Brain microvascular endothelial cell (primary cell): ENCODE data around the gene IMP3.

Experiments
- DNase-seq: peaks from one replicate; pipeline ENCODE4 v3.0.0-alpha.2; 2020
- H3K27ac ChIP-seq: fragments of 250-450 bp; sonication (Bioruptor Pico); 2 replicates; pipeline ENCODE4 v1.5.1; 2020; ENCODE audit warnings: mild to moderate bottlenecking, moderate library complexity
- H3K27me3 ChIP-seq: fragments of 250-450 bp; sonication (Bioruptor Pico); replicated peaks from 2 replicates; pipeline ENCODE4 v1.5.1; 2020; ENCODE audit warnings: mild to moderate bottlenecking
- H3K36me3 ChIP-seq: fragments of 250-450 bp; sonication (Bioruptor Pico); replicated peaks from 2 replicates; pipeline ENCODE4 v1.5.1; 2020; ENCODE audit warnings: mild to moderate bottlenecking
- H3K4me3 ChIP-seq: 2 replicates; pipeline ENCODE4 v1.5.1; 2011; ENCODE audit warnings: low read depth, mild to moderate bottlenecking, control low read depth, low read length, moderate library complexity
- in situ Hi-C: cut with HindIII; loops from 2 replicates; pipeline ENCODE4 v1.10.0; 2017; ENCODE audit warnings: low sequenced_read_pairs, low pct_ligation_motif_present
- TF ChIP-seq, protein P1 (sequence below): IDR thresholded peaks from 2 replicates; pipeline ENCODE4 v1.5.1; 2011; ENCODE audit warnings: low read depth, mild to moderate bottlenecking, moderate library complexity, low read length, control low read depth, inconsistent platforms; ENCODE audit errors: missing control alignments

The IMP3 gene

DNA sequence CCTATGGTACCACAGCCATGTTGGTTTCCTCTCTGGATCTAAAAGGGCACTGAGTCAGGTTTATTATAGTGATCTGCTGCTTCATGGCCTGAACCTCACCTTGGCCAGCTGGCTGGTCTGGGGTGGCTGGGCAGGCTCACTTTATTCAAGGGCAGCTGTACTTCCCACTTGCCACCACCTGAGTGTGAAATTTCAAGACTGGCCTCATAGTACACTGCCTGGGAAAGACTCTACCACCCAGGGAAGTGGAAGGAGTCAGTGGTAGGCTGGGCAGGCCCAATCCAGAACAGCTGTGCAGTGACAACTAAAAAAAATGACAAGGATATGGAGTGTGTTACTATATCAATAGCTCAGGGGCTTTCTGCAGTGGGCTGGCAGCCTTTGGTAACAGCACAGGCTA, 23.3 kb downstream of the IMP3 start:
- Histone ChIP-seq H3K27ac (no peak overlapping the region), H3K4me3 (no peak overlapping the region), H3K36me3 (peaks cover 60% of the 10 kb centered on the region), H3K27me3 (no peaks in the 10 kb centered on the region)
- in situ Hi-C loops, result no loop called here
- TF ChIP-seq, protein P1, sequence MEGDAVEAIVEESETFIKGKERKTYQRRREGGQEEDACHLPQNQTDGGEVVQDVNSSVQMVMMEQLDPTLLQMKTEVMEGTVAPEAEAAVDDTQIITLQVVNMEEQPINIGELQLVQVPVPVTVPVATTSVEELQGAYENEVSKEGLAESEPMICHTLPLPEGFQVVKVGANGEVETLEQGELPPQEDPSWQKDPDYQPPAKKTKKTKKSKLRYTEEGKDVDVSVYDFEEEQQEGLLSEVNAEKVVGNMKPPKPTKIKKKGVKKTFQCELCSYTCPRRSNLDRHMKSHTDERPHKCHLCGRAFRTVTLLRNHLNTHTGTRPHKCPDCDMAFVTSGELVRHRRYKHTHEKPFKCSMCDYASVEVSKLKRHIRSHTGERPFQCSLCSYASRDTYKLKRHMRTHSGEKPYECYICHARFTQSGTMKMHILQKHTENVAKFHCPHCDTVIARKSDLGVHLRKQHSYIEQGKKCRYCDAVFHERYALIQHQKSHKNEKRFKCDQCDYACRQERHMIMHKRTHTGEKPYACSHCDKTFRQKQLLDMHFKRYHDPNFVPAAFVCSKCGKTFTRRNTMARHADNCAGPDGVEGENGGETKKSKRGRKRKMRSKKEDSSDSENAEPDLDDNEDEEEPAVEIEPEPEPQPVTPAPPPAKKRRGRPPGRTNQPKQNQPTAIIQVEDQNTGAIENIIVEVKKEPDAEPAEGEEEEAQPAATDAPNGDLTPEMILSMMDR, result no peak
- DNase-seq, result no peak

DNA sequence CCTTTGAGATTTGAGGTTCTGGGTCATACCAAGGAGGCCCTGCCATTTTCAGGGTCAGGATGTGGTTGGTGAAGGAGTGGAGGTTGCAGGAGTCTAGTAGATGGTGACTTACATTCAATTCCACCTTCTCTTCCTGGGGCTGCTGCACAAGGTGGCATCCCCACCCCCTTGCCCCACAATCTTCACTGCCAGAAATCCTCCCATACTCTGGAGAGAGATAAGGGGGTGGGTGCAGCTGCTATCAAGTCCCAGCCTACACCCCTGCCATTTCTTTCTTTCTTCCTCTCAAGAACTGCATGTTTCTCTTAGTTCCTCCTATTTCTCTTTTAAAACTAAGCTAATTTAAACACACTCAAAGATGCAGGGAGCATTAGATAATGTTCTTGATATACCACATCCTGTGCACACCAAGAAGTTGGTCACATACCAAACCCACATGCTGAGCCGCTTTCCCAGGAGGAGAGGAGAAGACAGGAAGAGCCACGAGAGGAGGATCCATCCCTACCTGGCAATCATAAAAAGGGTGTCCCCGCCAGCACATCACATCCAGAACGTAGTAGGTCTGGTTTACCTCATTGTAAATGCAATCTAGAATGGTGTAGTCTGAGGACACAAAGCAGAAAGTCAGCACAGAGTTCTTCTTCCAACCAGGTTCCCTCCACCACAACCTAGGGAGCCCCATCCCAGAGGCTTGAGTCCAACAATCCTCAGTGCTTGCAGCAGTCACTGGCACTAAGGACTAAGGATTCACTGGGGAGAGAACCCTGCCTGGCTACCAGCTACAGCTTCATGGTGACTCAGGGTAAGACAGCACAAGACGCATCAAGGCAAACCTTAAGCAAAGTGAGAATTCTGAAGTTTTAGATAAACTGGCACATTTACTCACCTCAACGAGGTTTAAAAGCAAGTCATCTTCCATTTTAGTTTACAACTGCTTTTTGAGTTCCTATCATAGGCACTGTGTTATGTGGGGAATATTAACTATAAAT, 33.0 kb downstream of the IMP3 start:
- in situ Hi-C loops, result no loop called here
- Histone ChIP-seq H3K27me3 (no peaks in the 10 kb centered on the region), H3K27ac (no peak overlapping the region), H3K36me3 (peaks cover 43% of the 10 kb centered on the region), H3K4me3 (no peak overlapping the region)
- TF ChIP-seq, protein P1, result no peak
- DNase-seq, result peak; percentile 29

DNA sequence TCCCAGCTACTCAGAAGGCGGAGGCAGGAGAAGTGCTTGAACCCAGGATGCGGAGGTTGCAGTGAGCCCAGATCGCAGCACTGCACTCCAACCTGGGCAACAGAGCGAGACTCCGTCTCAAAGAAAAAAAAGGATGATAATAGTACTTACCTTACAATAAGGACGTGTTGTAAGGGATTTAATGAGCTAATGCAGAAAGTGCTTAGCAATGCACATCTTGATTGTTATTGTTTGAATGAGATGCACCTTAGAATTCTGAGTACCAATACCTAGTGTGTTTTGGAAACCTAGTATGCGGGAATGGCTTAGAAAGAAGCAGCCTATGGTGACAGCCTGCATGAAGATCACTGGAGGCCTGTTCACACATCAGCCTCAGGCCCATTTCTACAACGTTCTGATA, 34.0 kb downstream of the IMP3 start:
- DNase-seq, result no peak
- Histone ChIP-seq H3K4me3 (no peak overlapping the region), H3K27me3 (no peaks in the 10 kb centered on the region), H3K27ac (no peak overlapping the region), H3K36me3 (peaks cover 49% of the 10 kb centered on the region)
- in situ Hi-C loops, result no loop called here
- TF ChIP-seq, protein P1, result no peak

DNA sequence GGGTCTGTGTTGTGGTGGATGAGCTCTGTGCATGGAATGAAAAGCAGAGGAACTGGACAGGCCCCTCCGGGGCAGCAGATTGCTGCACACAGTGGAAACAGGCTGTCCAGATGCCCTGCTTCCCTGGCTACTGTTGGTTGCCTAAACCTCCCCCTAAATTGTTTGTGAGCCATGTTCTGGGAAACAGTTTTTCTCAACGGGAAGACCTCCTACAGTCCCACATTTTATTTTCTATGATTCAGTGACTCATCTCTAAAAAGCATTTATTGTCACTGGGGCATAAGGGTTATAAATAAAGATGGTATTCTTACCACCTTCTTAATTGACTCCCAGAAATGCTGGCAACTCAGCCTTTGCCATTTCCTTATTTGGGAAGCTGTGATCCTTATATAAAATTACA, 40.6 kb downstream of the IMP3 start:
- TF ChIP-seq, protein P1, result no peak
- DNase-seq, result no peak
- in situ Hi-C loops, result no loop called here

DNA sequence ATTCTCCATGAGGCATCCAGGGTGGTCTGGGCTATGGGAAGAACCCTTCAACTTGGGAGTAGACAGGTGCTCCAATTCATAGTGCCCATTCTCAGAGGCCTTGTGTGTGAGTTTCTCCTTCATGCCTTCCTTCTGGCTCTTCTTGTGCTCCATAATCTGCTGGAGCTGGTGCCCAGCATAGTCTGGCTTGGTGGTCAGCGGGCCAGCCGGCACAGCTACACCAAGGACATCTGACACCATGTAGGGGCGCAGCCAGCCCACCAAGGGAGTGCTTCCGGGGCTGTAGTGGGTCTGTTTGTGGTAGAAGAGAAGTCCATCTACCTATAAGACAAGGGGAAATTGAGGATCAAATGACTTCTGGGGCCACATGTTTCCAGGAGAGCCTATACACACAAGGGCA, 41.7 kb downstream of the IMP3 start:
- no peaks in the 10 kb centered on the region for H3K27me3 ChIP-seq
- TF ChIP-seq, protein P1, result no peak
- no peak overlapping the region for H3K27ac ChIP-seq
- no peak for DNase-seq
- in situ Hi-C loops, result no loop called here
- H3K4me3 ChIP-seq, result no peak overlapping the region
- H3K36me3 ChIP-seq, result peaks cover 37% of the 10 kb centered on the region

More for the DNA sequence above, 40.6 kb downstream of the IMP3 start:
- Histone ChIP-seq H3K4me3 (no peak overlapping the region), H3K27me3 (no peaks in the 10 kb centered on the region), H3K36me3 (peaks cover 40% of the 10 kb centered on the region), H3K27ac (no peak overlapping the region)
